Measurements from ENCODE around the gene FBRSL1. TPM values are rescaled to one million over a fixed set of nuclear protein-coding genes. Genes with fewer than 3 reads are reported as not detected.

FBRSL1 gene
- total RNA-seq, 4 donors from 2014 or later: 23.3 to 306 (median 49.7) TPM

DNA sequence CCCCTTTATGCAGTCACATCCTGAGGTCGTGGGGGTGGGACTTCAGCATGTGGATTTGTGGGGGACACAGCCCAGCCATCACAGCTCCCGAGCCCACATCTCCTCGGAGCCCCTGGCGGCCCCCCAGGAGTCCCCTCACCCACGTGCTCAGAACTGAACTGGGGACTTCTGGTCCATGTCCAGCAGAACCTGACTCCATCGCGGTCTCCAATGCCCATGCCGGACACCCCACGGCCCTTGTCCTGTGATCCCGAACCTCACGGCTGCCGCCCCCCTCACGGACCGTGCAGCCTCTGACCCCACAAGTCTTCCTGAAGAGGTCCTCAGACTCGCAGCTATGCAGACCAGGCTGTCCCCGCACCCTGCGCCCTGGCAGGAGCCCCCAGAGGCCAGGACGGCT, 13.5 kb upstream of the FBRSL1 start:
- Histone ChIP-seq H3K4me1 (no peaks in the 10 kb centered on the region), H3K27ac (no peak overlapping the region), H3K9me3 (no peaks in the 10 kb centered on the region), H3K36me3 (no peaks in the 10 kb centered on the region), H3K27me3 (no peaks in the 10 kb centered on the region), H3K4me3 (no peak overlapping the region)
- no peak for DNase-seq
- TF ChIP-seq EP300 (IDR thresholded peaks at IDR 0.05; ENCODE audit: low read depth): no peak
- no peak for TF ChIP-seq POLR2AphosphoS5 (IDR thresholded peaks at IDR 0.05)
- TF ChIP-seq, protein P1, sequence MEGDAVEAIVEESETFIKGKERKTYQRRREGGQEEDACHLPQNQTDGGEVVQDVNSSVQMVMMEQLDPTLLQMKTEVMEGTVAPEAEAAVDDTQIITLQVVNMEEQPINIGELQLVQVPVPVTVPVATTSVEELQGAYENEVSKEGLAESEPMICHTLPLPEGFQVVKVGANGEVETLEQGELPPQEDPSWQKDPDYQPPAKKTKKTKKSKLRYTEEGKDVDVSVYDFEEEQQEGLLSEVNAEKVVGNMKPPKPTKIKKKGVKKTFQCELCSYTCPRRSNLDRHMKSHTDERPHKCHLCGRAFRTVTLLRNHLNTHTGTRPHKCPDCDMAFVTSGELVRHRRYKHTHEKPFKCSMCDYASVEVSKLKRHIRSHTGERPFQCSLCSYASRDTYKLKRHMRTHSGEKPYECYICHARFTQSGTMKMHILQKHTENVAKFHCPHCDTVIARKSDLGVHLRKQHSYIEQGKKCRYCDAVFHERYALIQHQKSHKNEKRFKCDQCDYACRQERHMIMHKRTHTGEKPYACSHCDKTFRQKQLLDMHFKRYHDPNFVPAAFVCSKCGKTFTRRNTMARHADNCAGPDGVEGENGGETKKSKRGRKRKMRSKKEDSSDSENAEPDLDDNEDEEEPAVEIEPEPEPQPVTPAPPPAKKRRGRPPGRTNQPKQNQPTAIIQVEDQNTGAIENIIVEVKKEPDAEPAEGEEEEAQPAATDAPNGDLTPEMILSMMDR (IDR thresholded peaks at IDR 0.05): no peak
- TF ChIP-seq POLR2A (IDR thresholded peaks at IDR 0.05): no peak
- WGBS, 2 donors (ENCODE audit: low coverage in 1 of 2): 82% methylated on average over 15 of the region's 18 CpGs; no CpG with 5 or more reads in 1 of the 2 donors
- intact Hi-C loops (cut with DNase I; ENCODE audit: low total_unique reads): no loop called here
- in situ Hi-C loops (cut with MboI; ENCODE audit: low pct_ligation_motif_present in 1 of 4, low pct_unique_long_range_greater_than_20kb in 1 of 4, low sequenced_read_pairs in 3 of 4): no loop called here

DNA sequence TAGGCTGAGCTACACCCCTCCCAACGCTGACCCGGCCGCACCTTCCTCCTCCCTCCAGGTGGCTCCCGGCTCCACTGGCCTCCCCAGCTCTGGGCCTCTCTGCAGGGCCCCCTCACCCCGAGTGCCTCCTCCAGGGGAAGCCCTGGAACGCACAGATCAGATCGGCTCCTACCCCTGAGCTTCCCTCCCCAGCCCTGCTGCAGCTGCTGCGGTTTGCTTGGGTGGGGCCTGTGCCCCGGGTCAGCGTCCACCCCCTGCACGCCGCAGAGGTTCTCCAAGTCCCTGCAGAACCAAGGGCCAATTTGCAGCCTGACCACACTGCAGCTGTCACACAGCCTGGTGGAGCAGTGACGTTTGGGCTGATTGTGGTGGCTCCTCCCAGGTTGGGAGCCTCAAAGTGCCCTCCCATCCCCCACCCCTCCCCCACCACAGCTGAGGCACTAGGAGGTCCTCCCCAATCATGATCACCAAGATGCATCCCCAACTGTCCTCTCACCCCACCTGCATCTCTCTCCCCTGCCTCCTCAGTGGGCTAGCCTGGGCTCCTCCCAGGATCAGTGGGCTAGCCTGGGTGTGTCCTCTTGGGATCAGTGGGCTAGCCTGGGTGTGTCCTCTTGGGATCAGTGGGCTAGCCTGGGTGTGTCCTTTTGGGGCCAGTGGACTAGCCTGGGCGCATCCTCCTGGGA, 12.8 kb upstream of the FBRSL1 start:
- Histone ChIP-seq H3K36me3 (no peaks in the 10 kb centered on the region), H3K4me1 (no peaks in the 10 kb centered on the region), H3K9me3 (no peaks in the 10 kb centered on the region), H3K4me3 (no peak overlapping the region), H3K27me3 (no peaks in the 10 kb centered on the region), H3K27ac (no peak overlapping the region)
- DNase-seq: no peak
- in situ Hi-C loops (cut with MboI; ENCODE audit: low pct_ligation_motif_present in 1 of 4, low pct_unique_long_range_greater_than_20kb in 1 of 4, low sequenced_read_pairs in 3 of 4) (no loop called here), intact Hi-C loops (cut with DNase I; ENCODE audit: low total_unique reads) (no loop called here)
- TF ChIP-seq, protein P1 (IDR thresholded peaks at IDR 0.05): no peak
- TF ChIP-seq POLR2A (IDR thresholded peaks at IDR 0.05) (no peak), POLR2AphosphoS5 (IDR thresholded peaks at IDR 0.05) (no peak), EP300 (IDR thresholded peaks at IDR 0.05; ENCODE audit: low read depth) (no peak)
- 43% methylated on average over 12 of the region's 14 CpGs; no CpG with 5 or more reads in 1 of the 2 donors for WGBS, 2 donors (ENCODE audit: low coverage in 1 of 2)

DNA sequence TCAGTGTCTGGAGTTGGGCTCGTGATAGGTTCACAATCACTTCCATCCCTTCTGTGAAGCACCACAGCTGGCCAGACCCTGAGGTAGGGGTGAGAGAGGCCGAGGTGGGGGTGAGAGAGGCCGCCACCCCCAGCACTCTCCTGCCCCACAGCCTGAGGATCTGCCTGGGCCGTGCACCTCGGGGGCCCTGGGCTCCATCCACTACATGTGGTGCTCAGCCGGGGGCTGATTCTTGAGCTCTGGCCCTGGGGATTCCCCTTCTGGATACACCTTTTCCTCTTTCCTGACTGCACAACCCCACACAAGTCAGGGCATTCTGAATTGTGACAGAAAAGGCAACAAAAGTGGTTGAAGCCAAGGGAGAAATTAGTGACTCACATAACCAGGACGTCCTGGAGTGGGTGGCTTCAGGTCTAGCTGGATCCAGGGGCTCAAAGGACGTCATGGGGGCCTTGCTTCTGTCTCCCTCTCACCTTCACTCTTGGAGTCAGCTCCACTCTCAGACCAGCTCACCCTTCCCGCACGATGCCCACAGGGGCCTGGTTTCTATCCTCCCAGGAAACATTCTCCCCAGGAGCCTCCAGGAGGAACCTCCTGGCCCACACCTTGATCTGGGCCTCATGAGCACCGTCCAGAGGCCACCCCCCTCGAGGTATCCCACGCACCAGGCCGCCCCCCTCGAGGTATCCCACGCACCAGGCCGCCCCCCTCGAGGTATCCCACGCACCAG, 12.1 kb upstream of the FBRSL1 start:
- TF ChIP-seq EP300 (IDR thresholded peaks at IDR 0.05; ENCODE audit: low read depth) (no peak), POLR2A (IDR thresholded peaks at IDR 0.05) (no peak), POLR2AphosphoS5 (IDR thresholded peaks at IDR 0.05) (no peak)
- TF ChIP-seq, protein P1 (IDR thresholded peaks at IDR 0.05): no peak
- H3K27me3 ChIP-seq: no peaks in the 10 kb centered on the region
- no peak overlapping the region for H3K27ac ChIP-seq
- no peaks in the 10 kb centered on the region for H3K36me3 ChIP-seq
- in situ Hi-C loops (cut with MboI; ENCODE audit: low pct_ligation_motif_present in 1 of 4, low pct_unique_long_range_greater_than_20kb in 1 of 4, low sequenced_read_pairs in 3 of 4): no loop called here
- intact Hi-C loops (cut with DNase I; ENCODE audit: low total_unique reads): no loop called here
- no peak overlapping the region for H3K4me3 ChIP-seq
- no peak for DNase-seq
- no peaks in the 10 kb centered on the region for H3K4me1 ChIP-seq
- 64 to 92% methylated on average over 4 to 19 of the region's 19 CpGs for WGBS, 2 donors (ENCODE audit: low coverage in 1 of 2)
- H3K9me3 ChIP-seq: no peaks in the 10 kb centered on the region

DNA sequence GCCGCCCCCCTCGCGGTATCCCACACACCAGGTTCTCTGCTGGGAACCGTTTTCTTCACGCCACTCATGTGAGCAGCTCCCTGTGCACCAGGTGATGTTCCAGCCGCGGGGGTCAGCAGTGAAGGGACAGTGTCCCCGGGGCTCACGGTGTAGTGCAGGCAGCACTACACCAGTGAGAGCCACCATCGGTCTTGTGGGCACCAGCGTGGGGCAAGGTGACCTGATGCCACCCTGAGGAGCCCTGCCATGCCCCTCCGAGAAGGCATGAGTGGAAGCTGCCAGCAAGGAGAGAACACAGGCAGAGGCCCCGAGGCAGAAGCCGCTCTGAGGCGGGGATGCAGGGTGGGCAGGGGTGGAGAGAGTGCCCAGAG, 11.5 kb upstream of the FBRSL1 start:
- DNase-seq: no peak
- H3K4me3 ChIP-seq: no peak overlapping the region
- no peaks in the 10 kb centered on the region for H3K36me3 ChIP-seq
- WGBS, 2 donors (ENCODE audit: low coverage in 1 of 2): 87% methylated on average over 13 of the region's 15 CpGs; no CpG with 5 or more reads in 1 of the 2 donors
- intact Hi-C loops (cut with DNase I; ENCODE audit: low total_unique reads) (no loop called here), in situ Hi-C loops (cut with MboI; ENCODE audit: low pct_ligation_motif_present in 1 of 4, low pct_unique_long_range_greater_than_20kb in 1 of 4, low sequenced_read_pairs in 3 of 4) (no loop called here)
- H3K27me3 ChIP-seq: no peaks in the 10 kb centered on the region
- no peak overlapping the region for H3K27ac ChIP-seq
- no peaks in the 10 kb centered on the region for H3K4me1 ChIP-seq
- no peaks in the 10 kb centered on the region for H3K9me3 ChIP-seq
- TF ChIP-seq POLR2AphosphoS5 (IDR thresholded peaks at IDR 0.05) (no peak), EP300 (IDR thresholded peaks at IDR 0.05; ENCODE audit: low read depth) (no peak), POLR2A (IDR thresholded peaks at IDR 0.05) (no peak)
- TF ChIP-seq, protein P1 (IDR thresholded peaks at IDR 0.05): no peak

Data from transverse colon (tissue), 4 donors.